GM23338 (cell line): ENCODE measurements around the gene ART4.

Experiments
- CREB1 ChIP-seq: fragments of 250-450 bp; sonication (Bioruptor Pico); IDR thresholded peaks from 2 replicates; pipeline ENCODE4 v1.5.0; 2020; ENCODE audit warnings: low read depth, mild to moderate bottlenecking, moderate library complexity
- EZH2 ChIP-seq: fragments of 200-600 bp; sonication (generic); IDR thresholded peaks from one replicate; pipeline ENCODE4 v1.8.0; 2017; ENCODE audit warnings: antibody characterized with exemption, mild to moderate bottlenecking, low read depth; ENCODE audit not compliant: unreplicated experiment
- EZH2phosphoT487 ChIP-seq: fragments of 200-600 bp; sonication (generic); IDR thresholded peaks from one replicate; pipeline ENCODE4 v1.8.1; 2018; ENCODE audit warnings: antibody characterized with exemption; ENCODE audit not compliant: unreplicated experiment
- JUNB ChIP-seq: IDR thresholded peaks from one replicate; pipeline ENCODE4 v1.6.1; 2016; ENCODE audit warnings: antibody characterized with exemption; ENCODE audit not compliant: unreplicated experiment
- NANOG ChIP-seq: IDR thresholded peaks from 2 replicates; pipeline ENCODE4 v1.6.1; 2016; ENCODE audit warnings: antibody characterized with exemption, borderline replicate concordance
- POLR2AphosphoS5 ChIP-seq: IDR thresholded peaks from 2 replicates; pipeline ENCODE4 v1.6.1; 2016; ENCODE audit warnings: antibody characterized with exemption, low read depth
- REST ChIP-seq: IDR thresholded peaks from one replicate; pipeline ENCODE4 v1.6.1; 2018; ENCODE audit warnings: antibody characterized with exemption; ENCODE audit not compliant: unreplicated experiment
- STAT1 ChIP-seq: IDR thresholded peaks from one replicate; pipeline ENCODE4 v1.6.1; 2016; ENCODE audit warnings: antibody characterized with exemption; ENCODE audit not compliant: unreplicated experiment
- ZNF114 ChIP-seq: fragments of 250-450 bp; sonication (Bioruptor Pico); IDR thresholded peaks from 2 replicates; pipeline ENCODE4 v1.5.0; 2020; ENCODE audit warnings: mild to moderate bottlenecking, moderate library complexity
- ZNF331 ChIP-seq: fragments of 250-450 bp; sonication (Bioruptor Pico); IDR thresholded peaks from 2 replicates; pipeline ENCODE4 v1.5.0; 2020; ENCODE audit warnings: low read depth, mild to moderate bottlenecking, moderate library complexity
- TF ChIP-seq, protein P1 (sequence below), 2 experiments: fragments of 200-600 bp in 1 of 2; sonication (generic) in 1 of 2; conservative IDR thresholded peaks; 2 replicates each; pipeline versions ENCODE4 v1.5.1 to v1.6.1; 2016 to 2017; ENCODE audit warnings: antibody characterized with exemption in 2 of 2, low read depth in 2 of 2, mild to moderate bottlenecking in 2 of 2, moderate library complexity in 1 of 2
- TF ChIP-seq, protein P2 (sequence below): IDR thresholded peaks from 2 replicates; pipeline ENCODE4 v1.6.1; 2016; ENCODE audit warnings: antibody characterized with exemption
- TF ChIP-seq, protein P3 (sequence below): fragments of 250-450 bp; sonication (Bioruptor Pico); IDR thresholded peaks from 2 replicates; pipeline ENCODE4 v1.5.0; 2020; ENCODE audit warnings: mild to moderate bottlenecking, moderate library complexity

GRCh38 chr12:14828892-14829291, 14.4 kb downstream of the ART4 start:
- TF ChIP-seq, protein P1, sequence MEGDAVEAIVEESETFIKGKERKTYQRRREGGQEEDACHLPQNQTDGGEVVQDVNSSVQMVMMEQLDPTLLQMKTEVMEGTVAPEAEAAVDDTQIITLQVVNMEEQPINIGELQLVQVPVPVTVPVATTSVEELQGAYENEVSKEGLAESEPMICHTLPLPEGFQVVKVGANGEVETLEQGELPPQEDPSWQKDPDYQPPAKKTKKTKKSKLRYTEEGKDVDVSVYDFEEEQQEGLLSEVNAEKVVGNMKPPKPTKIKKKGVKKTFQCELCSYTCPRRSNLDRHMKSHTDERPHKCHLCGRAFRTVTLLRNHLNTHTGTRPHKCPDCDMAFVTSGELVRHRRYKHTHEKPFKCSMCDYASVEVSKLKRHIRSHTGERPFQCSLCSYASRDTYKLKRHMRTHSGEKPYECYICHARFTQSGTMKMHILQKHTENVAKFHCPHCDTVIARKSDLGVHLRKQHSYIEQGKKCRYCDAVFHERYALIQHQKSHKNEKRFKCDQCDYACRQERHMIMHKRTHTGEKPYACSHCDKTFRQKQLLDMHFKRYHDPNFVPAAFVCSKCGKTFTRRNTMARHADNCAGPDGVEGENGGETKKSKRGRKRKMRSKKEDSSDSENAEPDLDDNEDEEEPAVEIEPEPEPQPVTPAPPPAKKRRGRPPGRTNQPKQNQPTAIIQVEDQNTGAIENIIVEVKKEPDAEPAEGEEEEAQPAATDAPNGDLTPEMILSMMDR (conservative IDR thresholded peaks at IDR 0.05; ENCODE audit: low read depth in 2 of 2), result no peak
- TF ChIP-seq POLR2AphosphoS5, result no peak
- no peak for TF ChIP-seq CREB1 (CRISPR knock-in tag)
- no peak for TF ChIP-seq EZH2
- TF ChIP-seq EZH2phosphoT487, result no peak
- TF ChIP-seq JUNB, result no peak
- TF ChIP-seq REST, result no peak
- TF ChIP-seq ZNF331 (CRISPR knock-in tag), result no peak
- no peak for TF ChIP-seq STAT1
- TF ChIP-seq ZNF114, result no peak
- TF ChIP-seq, protein P2, sequence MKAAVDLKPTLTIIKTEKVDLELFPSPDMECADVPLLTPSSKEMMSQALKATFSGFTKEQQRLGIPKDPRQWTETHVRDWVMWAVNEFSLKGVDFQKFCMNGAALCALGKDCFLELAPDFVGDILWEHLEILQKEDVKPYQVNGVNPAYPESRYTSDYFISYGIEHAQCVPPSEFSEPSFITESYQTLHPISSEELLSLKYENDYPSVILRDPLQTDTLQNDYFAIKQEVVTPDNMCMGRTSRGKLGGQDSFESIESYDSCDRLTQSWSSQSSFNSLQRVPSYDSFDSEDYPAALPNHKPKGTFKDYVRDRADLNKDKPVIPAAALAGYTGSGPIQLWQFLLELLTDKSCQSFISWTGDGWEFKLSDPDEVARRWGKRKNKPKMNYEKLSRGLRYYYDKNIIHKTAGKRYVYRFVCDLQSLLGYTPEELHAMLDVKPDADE, result no peak
- no peak for TF ChIP-seq NANOG
- TF ChIP-seq, protein P3, sequence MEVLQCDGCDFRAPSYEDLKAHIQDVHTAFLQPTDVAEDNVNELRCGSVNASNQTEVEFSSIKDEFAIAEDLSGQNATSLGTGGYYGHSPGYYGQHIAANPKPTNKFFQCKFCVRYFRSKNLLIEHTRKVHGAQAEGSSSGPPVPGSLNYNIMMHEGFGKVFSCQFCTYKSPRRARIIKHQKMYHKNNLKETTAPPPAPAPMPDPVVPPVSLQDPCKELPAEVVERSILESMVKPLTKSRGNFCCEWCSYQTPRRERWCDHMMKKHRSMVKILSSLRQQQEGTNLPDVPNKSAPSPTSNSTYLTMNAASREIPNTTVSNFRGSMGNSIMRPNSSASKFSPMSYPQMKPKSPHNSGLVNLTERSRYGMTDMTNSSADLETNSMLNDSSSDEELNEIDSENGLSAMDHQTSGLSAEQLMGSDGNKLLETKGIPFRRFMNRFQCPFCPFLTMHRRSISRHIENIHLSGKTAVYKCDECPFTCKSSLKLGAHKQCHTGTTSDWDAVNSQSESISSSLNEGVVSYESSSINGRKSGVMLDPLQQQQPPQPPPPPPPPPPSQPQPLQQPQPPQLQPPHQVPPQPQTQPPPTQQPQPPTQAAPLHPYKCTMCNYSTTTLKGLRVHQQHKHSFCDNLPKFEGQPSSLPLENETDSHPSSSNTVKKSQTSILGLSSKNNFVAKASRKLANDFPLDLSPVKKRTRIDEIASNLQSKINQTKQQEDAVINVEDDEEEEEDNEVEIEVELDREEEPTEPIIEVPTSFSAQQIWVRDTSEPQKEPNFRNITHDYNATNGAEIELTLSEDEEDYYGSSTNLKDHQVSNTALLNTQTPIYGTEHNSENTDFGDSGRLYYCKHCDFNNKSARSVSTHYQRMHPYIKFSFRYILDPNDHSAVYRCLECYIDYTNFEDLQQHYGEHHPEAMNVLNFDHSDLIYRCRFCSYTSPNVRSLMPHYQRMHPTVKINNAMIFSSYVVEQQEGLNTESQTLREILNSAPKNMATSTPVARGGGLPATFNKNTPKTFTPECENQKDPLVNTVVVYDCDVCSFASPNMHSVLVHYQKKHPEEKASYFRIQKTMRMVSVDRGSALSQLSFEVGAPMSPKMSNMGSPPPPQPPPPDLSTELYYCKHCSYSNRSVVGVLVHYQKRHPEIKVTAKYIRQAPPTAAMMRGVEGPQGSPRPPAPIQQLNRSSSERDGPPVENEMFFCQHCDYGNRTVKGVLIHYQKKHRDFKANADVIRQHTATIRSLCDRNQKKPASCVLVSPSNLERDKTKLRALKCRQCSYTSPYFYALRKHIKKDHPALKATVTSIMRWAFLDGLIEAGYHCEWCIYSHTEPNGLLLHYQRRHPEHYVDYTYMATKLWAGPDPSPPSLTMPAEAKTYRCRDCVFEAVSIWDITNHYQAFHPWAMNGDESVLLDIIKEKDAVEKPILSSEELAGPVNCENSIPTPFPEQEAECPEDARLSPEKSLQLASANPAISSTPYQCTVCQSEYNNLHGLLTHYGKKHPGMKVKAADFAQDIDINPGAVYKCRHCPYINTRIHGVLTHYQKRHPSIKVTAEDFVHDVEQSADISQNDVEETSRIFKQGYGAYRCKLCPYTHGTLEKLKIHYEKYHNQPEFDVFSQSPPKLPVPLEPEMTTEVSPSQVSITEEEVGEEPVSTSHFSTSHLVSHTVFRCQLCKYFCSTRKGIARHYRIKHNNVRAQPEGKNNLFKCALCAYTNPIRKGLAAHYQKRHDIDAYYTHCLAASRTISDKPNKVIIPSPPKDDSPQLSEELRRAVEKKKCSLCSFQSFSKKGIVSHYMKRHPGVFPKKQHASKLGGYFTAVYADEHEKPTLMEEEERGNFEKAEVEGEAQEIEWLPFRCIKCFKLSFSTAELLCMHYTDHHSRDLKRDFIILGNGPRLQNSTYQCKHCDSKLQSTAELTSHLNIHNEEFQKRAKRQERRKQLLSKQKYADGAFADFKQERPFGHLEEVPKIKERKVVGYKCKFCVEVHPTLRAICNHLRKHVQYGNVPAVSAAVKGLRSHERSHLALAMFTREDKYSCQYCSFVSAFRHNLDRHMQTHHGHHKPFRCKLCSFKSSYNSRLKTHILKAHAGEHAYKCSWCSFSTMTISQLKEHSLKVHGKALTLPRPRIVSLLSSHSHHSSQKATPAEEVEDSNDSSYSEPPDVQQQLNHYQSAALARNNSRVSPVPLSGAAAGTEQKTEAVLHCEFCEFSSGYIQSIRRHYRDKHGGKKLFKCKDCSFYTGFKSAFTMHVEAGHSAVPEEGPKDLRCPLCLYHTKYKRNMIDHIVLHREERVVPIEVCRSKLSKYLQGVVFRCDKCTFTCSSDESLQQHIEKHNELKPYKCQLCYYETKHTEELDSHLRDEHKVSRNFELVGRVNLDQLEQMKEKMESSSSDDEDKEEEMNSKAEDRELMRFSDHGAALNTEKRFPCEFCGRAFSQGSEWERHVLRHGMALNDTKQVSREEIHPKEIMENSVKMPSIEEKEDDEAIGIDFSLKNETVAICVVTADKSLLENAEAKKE, result no peak
